Measurements from ENCODE around the gene RPL12.

RPL12 gene

DNA sequence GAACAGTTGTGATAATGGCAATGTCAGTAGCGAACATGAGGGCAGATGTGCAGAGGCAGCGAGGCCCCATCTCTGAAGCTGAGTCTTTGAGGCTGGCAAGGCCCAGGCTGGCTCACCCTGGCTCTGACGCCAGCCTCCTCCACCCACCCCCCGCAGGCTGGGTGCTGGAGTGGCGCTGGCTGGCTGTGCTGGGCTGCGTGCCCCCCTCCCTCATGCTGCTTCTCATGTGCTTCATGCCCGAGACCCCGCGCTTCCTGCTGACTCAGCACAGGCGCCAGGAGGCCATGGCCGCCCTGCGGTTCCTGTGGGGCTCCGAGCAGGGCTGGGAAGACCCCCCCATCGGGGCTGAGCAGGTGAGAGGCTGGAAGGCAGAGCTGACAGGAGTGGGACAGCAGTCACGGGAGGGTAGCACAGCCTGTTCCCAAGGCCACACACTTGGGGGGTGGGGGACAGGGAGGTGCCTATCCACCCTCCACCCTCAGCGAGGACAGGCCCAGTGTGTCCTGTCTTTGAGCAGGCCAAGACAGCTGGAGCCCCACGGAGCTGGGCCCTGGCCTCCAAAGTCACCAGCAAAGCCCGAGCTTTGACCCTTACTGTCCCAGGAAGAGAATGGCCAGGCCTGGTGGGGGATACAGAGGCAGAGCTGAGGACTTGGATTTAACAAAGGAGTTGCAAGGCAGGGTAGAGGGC lies 48.7 kb downstream of the RPL12 start:
- DNase-seq: no peak

DNA sequence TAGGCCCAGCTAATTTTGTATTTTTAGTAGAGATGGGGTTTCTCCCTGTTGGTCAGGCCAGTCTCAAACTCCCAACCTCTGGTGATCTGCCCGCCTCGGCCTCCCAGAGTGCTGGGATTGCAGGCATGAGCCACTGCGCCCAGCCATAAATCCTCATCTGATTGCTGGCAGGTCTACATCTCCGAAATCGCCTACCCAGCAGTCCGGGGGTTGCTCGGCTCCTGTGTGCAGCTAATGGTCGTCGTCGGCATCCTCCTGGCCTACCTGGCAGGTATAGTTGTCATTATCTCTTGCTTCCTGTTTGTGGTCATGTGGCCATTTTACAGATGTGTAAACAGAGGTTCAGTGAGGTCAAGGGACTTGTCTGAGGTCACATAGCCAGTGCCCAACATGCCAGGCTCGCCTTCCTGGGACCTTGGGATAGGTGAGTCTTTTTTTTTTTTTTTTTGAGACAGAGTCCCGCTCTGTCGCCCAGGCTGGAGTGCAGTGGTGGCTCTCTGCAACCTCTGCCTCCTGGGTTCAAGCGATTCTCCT lies 51.4 kb downstream of the RPL12 start:
- no peak for DNase-seq

DNA sequence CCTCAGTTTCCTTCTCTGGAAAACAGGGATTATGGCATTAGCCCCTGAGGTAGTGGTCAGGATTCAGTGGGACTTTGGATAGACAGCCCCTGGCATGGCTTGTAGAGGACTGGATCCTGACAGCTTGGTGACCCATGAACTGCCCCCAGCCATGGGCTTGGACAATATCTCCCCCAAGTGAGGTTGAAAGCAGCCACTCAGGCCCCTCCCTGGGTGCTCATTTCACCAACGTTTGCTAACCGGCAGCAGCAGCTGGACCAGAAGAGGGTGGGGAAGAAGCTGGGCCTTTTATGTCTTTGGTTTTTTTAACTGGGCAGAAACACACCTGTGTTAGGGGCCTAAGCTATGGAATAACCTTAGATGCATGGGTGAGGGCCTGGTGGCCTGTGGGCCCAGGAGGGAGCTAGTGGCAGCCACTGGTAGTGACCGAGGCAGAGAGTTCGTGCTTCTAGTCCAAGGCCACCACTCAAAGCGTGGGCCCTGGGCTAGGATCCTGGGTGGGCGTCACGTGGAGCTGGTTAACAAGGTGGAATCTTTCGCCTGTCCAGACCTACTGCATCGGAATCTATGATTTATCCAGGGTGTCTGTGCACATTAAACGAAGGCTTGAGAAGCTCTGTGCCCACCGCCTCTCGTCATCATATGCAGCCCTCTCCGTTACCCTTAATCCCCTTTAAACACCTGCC lies 52.3 kb downstream of the RPL12 start:
- no peak for DNase-seq

DNA sequence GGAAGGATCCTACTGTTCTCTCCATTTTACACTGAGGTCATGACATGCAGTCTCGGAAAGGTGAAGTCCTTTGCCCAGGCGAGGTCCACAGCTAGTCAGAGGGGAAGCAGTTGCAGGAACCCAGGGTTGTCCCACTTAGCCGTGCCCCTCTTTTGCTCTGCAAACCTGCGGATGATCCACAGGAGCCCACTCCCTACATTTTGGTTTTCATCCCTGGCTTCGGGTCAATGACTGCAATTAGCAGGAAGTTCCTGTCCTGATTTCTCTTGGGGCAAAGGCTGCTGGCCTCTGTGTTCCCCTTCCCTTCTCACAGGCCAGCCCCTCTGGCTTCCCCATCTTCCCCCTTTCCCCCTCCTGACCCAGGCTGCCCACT lies 52.9 kb downstream of the RPL12 start:
- no peak for DNase-seq
